Peyer's patch (tissue), 4 donors: ENCODE results near the gene PKD1.
"Not testable (repeated sequence)": the region's sequence is repeated elsewhere in the genome, so short reads cannot be mapped to it uniquely, and the experiment has no call there.

ENCODE experiments used
- POLR2A ChIP-seq, 2 donors: fragments of 450-650 bp; IDR thresholded peaks; one replicate each; pipeline ENCODE4 v1.5.1; 2017; ENCODE audit warnings: antibody characterized with exemption in 2 of 2, mild to moderate bottlenecking in 2 of 2, moderate library complexity in 2 of 2
- TF ChIP-seq, protein P1 (sequence below), 6 experiments: fragments of 450-650 bp in 4 of 6; fragments of 200-600 bp in 2 of 6; sonication (generic) in 1 of 6; IDR thresholded peaks; one replicate each; pipeline ENCODE4 v1.5.1; 2017 to 2019; ENCODE audit warnings: antibody characterized with exemption in 6 of 6, mild to moderate bottlenecking in 3 of 6, moderate library complexity in 1 of 6

- TF ChIP-seq, protein P1, sequence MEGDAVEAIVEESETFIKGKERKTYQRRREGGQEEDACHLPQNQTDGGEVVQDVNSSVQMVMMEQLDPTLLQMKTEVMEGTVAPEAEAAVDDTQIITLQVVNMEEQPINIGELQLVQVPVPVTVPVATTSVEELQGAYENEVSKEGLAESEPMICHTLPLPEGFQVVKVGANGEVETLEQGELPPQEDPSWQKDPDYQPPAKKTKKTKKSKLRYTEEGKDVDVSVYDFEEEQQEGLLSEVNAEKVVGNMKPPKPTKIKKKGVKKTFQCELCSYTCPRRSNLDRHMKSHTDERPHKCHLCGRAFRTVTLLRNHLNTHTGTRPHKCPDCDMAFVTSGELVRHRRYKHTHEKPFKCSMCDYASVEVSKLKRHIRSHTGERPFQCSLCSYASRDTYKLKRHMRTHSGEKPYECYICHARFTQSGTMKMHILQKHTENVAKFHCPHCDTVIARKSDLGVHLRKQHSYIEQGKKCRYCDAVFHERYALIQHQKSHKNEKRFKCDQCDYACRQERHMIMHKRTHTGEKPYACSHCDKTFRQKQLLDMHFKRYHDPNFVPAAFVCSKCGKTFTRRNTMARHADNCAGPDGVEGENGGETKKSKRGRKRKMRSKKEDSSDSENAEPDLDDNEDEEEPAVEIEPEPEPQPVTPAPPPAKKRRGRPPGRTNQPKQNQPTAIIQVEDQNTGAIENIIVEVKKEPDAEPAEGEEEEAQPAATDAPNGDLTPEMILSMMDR (IDR thresholded peaks at IDR 0.05), result not testable (repeated sequence)
- TF ChIP-seq POLR2A (IDR thresholded peaks at IDR 0.05), result not testable (repeated sequence)
Observed at GRCh38 chr16:2105769-2106168, 29.9 kb downstream of the PKD1 start.
